B cell (primary cell): Measurements from ENCODE around the gene ATP8A2. TPM values are rescaled to one million over a fixed set of nuclear protein-coding genes. Genes with fewer than 3 reads are reported as not detected.

Experiments
- ATAC-seq: fragments of 200-7000 bp; cut with Tn5 transposase; one replicate; pipeline ENCODE4 v1.10.0; 2021; ENCODE audit warnings: low read depth, mild to moderate bottlenecking, moderate number of reproducible peaks, moderate library complexity
- CTCF ChIA-PET: fragments of 350-600 bp; sonication (Branson Sonifier 250); formaldehyde crosslinking; loops from one replicate; lab custom pipeline; 2021; ENCODE audit warnings: antibody characterized with exemption, inconsistent platforms; lab: Charles Lee
- POLR2A ChIA-PET: fragments of 350-600 bp; sonication (Branson Sonifier 250); formaldehyde crosslinking; loops from one replicate; lab custom pipeline; 2021; ENCODE audit warnings: antibody characterized with exemption; lab: Charles Lee
- DNase-seq: peaks from one replicate; pipeline ENCODE4 v3.0.0; 2013
- H2AFZ ChIP-seq: 2 replicates; pipeline ENCODE4 v1.6.1; 2012; ENCODE audit warnings: mild to moderate bottlenecking, low read depth, low read length; ENCODE audit not compliant: insufficient read depth, poor library complexity, severe bottlenecking
- H3K27ac ChIP-seq, 2 donors: 1 replicate in 1 of 2; 2 replicates in 1 of 2; pipeline ENCODE4 v1.5.1; 2012 to 2013; ENCODE audit warnings: low read length in 2 of 2, mild to moderate bottlenecking in 2 of 2, moderate library complexity in 1 of 2
- H3K27me3 ChIP-seq, 4 experiments: fragments of 200-600 bp in 1 of 4; sonication (generic) in 1 of 4; replicated peaks in 1 of 4; 1 replicate in 2 of 4; 2 replicates in 2 of 4; pipeline versions ENCODE4 v1.6.1 to v1.7.0; 2013 to 2016; ENCODE audit warnings: low read length in 3 of 4, mild to moderate bottlenecking in 2 of 4, mixed read lengths in 1 of 4, moderate library complexity in 1 of 4; ENCODE audit not compliant: insufficient read depth in 4 of 4, control insufficient read depth in 3 of 4; ENCODE audit errors: control extremely low read depth in 1 of 4
- H3K36me3 ChIP-seq, 2 experiments: replicated peaks in 1 of 2; 1 replicate in 1 of 2; 2 replicates in 1 of 2; pipeline versions ENCODE4 v1.6.1 to v1.7.1; 2013; ENCODE audit warnings: low read length in 1 of 2; ENCODE audit not compliant: insufficient read depth in 2 of 2, control insufficient read depth in 1 of 2; ENCODE audit errors: control extremely low read depth in 1 of 2, extremely low read depth in 1 of 2
- H3K4me1 ChIP-seq, 2 donors: fragments of 200-600 bp in 1 of 2; sonication (generic) in 1 of 2; 1 replicate in 1 of 2; 2 replicates in 1 of 2; pipeline versions ENCODE4 v1.5.1 to v1.6.1; 2013 to 2017; ENCODE audit warnings: low read length in 2 of 2; ENCODE audit not compliant: control insufficient read depth in 2 of 2, insufficient read depth in 2 of 2
- H3K4me2 ChIP-seq: replicated peaks from 2 replicates; pipeline ENCODE3; 2012; ENCODE audit warnings: mild to moderate bottlenecking, low read depth, low read length; ENCODE audit not compliant: poor library complexity, severe bottlenecking
- H3K4me3 ChIP-seq, 5 experiments: fragments of 200-600 bp in 1 of 5; sonication (generic) in 1 of 5; 1 replicate in 3 of 5; 2 replicates in 2 of 5; pipeline versions ENCODE4 v1.5.1 to v1.7.0; 2011 to 2016; ENCODE audit warnings: low read length in 4 of 5, mild to moderate bottlenecking in 4 of 5, low read depth in 2 of 5, control low read depth in 1 of 5, moderate library complexity in 1 of 5; ENCODE audit not compliant: insufficient read depth in 1 of 5; ENCODE audit errors: control extremely low read depth in 1 of 5, extremely low read depth in 1 of 5
- H3K79me2 ChIP-seq: fragments of 200-600 bp; sonication (generic); one replicate; pipeline ENCODE4 v1.6.0; 2016; ENCODE audit warnings: low read length; ENCODE audit not compliant: control insufficient read depth, insufficient read depth
- H3K9ac ChIP-seq: fragments of 200-600 bp; sonication (generic); 2 replicates; pipeline ENCODE4 v1.6.1; 2017; ENCODE audit warnings: mild to moderate bottlenecking, low read length, moderate library complexity
- H3K9me3 ChIP-seq, 3 donors: one replicate each; pipeline versions ENCODE4 v1.6.1 to v1.7.1; 2013; ENCODE audit warnings: low read length in 2 of 3; ENCODE audit not compliant: control insufficient read depth in 2 of 3, insufficient read depth in 1 of 3; ENCODE audit errors: control extremely low read depth in 1 of 3
- H4K20me1 ChIP-seq: 2 replicates; pipeline ENCODE4 v1.6.0; 2012; ENCODE audit warnings: mild to moderate bottlenecking, low read length; ENCODE audit not compliant: insufficient read depth, control insufficient read depth, poor library complexity, severe bottlenecking
- H3K27ac Mint-ChIP-seq: one replicate; pipeline ENCODE4 v1.8.0; 2021; ENCODE audit warnings: mixed read lengths
- H3K27me3 Mint-ChIP-seq: one replicate; pipeline ENCODE4 v1.8.0; 2021; ENCODE audit warnings: mixed read lengths
- H3K4me1 Mint-ChIP-seq: one replicate; pipeline ENCODE4 v1.8.0; 2021; ENCODE audit warnings: mixed read lengths
- H3K4me3 Mint-ChIP-seq: one replicate; pipeline ENCODE4 v1.8.0; 2021; ENCODE audit warnings: mixed read lengths
- H3K9me3 Mint-ChIP-seq: one replicate; pipeline ENCODE4 v1.8.0; 2022; ENCODE audit warnings: mixed read lengths; ENCODE audit not compliant: insufficient read depth
- EZH2 ChIP-seq: IDR thresholded peaks from 2 replicates; pipeline ENCODE4 v1.6.1; 2012; ENCODE audit warnings: borderline replicate concordance, low read depth, mild to moderate bottlenecking, moderate library complexity, low read length; ENCODE audit not compliant: insufficient read depth, poor library complexity, severe bottlenecking
- WGBS: methylation state at CpG from one replicate; pipeline ENCODE4 v1.1.5; 2013; ENCODE audit warnings: missing lambda C conversion rate; ENCODE audit not compliant: insufficient coverage; 5-methylcytosine and 5-hydroxymethylcytosine counted together
- intact Hi-C: fragments of 100-400 bp; cut with micrococcal nuclease; formaldehyde crosslinking; loops from one replicate; pipeline ENCODE4 v1.10.0; 2022
- polyA plus RNA-seq: library from polyadenylated mRNA; depleted of rRNA; stranded (reverse); fragments of >200 nt; gene quantifications from 2 replicates; pipeline ENCODE4 v1.2.3, GENCODE V29; 2012
- total RNA-seq, 2 donors: library from RNA; stranded (reverse); fragments of 120-200 nt in 1 of 2; gene quantifications; 1 replicate in 1 of 2; 2 replicates in 1 of 2; pipeline versions ENCODE4 v1.2.3 to v1.2.4, GENCODE V29; 2013 to 2022
- TF ChIP-seq, protein P1 (sequence below): fragments of 200-600 bp; IDR thresholded peaks from one replicate; pipeline ENCODE4 v1.8.0; 2022; ENCODE audit warnings: antibody characterized with exemption, mild to moderate bottlenecking

Gene ATP8A2
- total and polyA plus RNA-seq, 2 donors (not counting 1 experiment from before 2014, with no cell fraction given), result not detected

DNA sequence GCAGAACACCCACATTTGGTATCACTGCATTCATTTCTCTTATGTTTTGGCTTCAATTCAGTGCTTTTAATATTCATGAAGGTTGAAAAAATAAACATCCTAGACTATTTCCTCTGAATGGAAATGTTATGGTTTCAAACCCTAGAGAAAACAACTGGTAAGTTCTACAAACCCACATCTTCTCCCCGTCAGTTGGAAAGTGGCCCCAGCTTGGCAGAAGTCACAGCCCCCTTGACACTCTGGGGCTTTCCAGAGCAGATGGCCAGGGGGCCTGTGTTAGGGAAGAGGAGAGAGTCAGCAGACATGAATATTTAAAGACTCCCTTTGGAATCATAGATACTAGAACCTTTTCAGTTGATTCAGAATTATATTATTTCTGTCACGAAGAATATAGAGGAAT, 556.2 kb downstream of the ATP8A2 start:
- Histone ChIP-seq H3K4me3 (no peak overlapping the region), H3K27me3 (no peaks in the 10 kb centered on the region), H3K4me2 (no peak overlapping the region), H3K27ac (no peak overlapping the region), H3K9ac (no peak overlapping the region), H3K9me3 (no peaks in the 10 kb centered on the region), H3K79me2 (no peaks in the 10 kb centered on the region), H2AFZ (no peak overlapping the region), H3K4me1 (no peaks in the 10 kb centered on the region), H3K36me3 (no peaks in the 10 kb centered on the region), H4K20me1 (no peaks in the 10 kb centered on the region)
- TF ChIP-seq EZH2, result no peak
- TF ChIP-seq, protein P1, sequence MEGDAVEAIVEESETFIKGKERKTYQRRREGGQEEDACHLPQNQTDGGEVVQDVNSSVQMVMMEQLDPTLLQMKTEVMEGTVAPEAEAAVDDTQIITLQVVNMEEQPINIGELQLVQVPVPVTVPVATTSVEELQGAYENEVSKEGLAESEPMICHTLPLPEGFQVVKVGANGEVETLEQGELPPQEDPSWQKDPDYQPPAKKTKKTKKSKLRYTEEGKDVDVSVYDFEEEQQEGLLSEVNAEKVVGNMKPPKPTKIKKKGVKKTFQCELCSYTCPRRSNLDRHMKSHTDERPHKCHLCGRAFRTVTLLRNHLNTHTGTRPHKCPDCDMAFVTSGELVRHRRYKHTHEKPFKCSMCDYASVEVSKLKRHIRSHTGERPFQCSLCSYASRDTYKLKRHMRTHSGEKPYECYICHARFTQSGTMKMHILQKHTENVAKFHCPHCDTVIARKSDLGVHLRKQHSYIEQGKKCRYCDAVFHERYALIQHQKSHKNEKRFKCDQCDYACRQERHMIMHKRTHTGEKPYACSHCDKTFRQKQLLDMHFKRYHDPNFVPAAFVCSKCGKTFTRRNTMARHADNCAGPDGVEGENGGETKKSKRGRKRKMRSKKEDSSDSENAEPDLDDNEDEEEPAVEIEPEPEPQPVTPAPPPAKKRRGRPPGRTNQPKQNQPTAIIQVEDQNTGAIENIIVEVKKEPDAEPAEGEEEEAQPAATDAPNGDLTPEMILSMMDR, result no peak
- Mint-ChIP-seq H3K4me1 (no peaks in the 10 kb centered on the region), H3K4me3 (no peak overlapping the region), H3K27ac (no peak overlapping the region), H3K27me3 (peaks cover 10% of the 10 kb centered on the region), H3K9me3 (no peaks in the 10 kb centered on the region)
- DNase-seq (no peak), ATAC-seq (no peak)
- ChIA-PET CTCF (no interaction called here), POLR2A (no interaction called here)
- WGBS, result no CpG with 5 or more reads among the region's 2 CpGs
- intact Hi-C loops, result no loop called here

DNA sequence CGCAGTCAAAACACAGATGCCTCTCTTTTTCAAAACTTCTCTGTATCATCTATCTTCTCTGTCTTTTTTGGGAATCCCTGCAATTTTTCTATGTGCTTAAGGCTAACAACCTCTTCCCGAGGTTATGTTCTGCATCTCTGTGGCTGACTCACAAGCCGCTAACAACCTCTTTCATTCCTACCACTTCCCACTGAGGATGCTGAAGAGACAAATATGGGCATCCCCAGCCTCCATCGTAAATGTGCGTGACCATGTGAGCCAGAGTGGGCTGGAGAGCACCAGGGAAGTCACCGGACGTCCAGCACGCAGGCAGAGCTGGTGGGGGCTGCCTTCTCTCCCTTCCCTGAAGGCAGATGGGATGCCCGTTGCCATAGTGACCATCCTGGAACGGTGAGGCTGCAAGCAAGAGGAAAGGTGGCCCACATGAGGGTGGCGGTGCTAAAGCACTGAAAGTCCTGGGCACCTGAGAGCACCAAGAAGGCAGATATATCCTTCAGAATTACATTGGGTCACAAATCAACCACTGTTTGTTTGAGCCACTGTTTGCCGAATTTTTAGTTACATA, 557.2 kb downstream of the ATP8A2 start:
- H3K4me3 ChIP-seq, result no peak overlapping the region
- H3K9ac ChIP-seq, result no peak overlapping the region
- no peaks in the 10 kb centered on the region for H3K9me3 ChIP-seq
- CTCF ChIA-PET, result no interaction called here
- no peaks in the 10 kb centered on the region for H3K79me2 ChIP-seq
- no peaks in the 10 kb centered on the region for H3K27me3 ChIP-seq
- H2AFZ ChIP-seq, result no peak overlapping the region
- 93% methylated on average over 12 of the region's 12 CpGs for WGBS
- H3K27ac ChIP-seq, result no peak overlapping the region
- H3K4me1 ChIP-seq, result no peaks in the 10 kb centered on the region
- Mint-ChIP-seq H3K9me3 (no peaks in the 10 kb centered on the region), H3K4me3 (no peak overlapping the region), H3K27ac (no peak overlapping the region), H3K27me3 (peaks cover 10% of the 10 kb centered on the region), H3K4me1 (no peaks in the 10 kb centered on the region)
- no peak for TF ChIP-seq EZH2
- TF ChIP-seq, protein P1, result no peak
- H4K20me1 ChIP-seq, result no peaks in the 10 kb centered on the region
- no peak overlapping the region for H3K4me2 ChIP-seq
- DNase-seq, result no peak
- no peaks in the 10 kb centered on the region for H3K36me3 ChIP-seq
- ATAC-seq, result no peak
- intact Hi-C loops, result no loop called here
- POLR2A ChIA-PET, result no interaction called here
